ENCODE data around the gene CCDC188. TPM values are rescaled to one million over a fixed set of nuclear protein-coding genes. Genes with fewer than 3 reads are reported as not detected.
A peak's percentile ranks its signal among the peaks of the same experiment; 100 is the strongest.

The CCDC188 gene
- total and polyA plus RNA-seq, 9 of the 15 experiments (the other 6 are each of a cell fraction or from before 2014, with no cell fraction given), result not detected

- TF ChIP-seq HOXB6 (CRISPR knock-in tag; IDR thresholded peaks at IDR 0.05; ENCODE audit: borderline replicate concordance) (0 out of 2 replicates have a peak, but pooled peaks have one; percentile 79), SMARCE1 (IDR thresholded peaks at IDR 0.05) (no peak), NFRKB (IDR thresholded peaks at IDR 0.05; ENCODE audit: low read depth) (no peak), CHD7 (IDR thresholded peaks at IDR 0.05; ENCODE audit: low read depth, low read length) (peak; percentile 20), OTX1 (CRISPR knock-in tag; IDR thresholded peaks at IDR 0.05) (no peak), CAMTA2 (CRISPR knock-in tag; conservative IDR thresholded peaks at IDR 0.05) (peak; percentile 51; the same call in 1 of the 2 replicates), TBP (optimal IDR thresholded peaks at IDR 0.05; ENCODE audit: low read depth, low read length) (no peak), ZBED1 (IDR thresholded peaks at IDR 0.05) (peak; percentile 22; the same call in 1 of the 2 replicates), RCOR1 (IDR thresholded peaks at IDR 0.05; ENCODE audit: borderline replicate concordance in 1 of 2, low read depth in 2 of 2, low read length in 2 of 2) (no peak), MTA3 (IDR thresholded peaks at IDR 0.05; ENCODE audit: borderline replicate concordance) (no peak), NFIC (IDR thresholded peaks at IDR 0.05) (no peak)
Measured at GRCh38 chr22:20107471-20107901, 43.4 kb downstream of the CCDC188 start (continued).
